ENCODE data around the gene CD320.

Gene CD320

GRCh38 chr19:8307965-8308866 is at the start of gene CD320 (continued):
- no peak for TF ChIP-seq ZNF133 (tag by site-specific recombination; IDR thresholded peaks at IDR 0.05)
- no peak for TF ChIP-seq BCL6B (tag by site-specific recombination; IDR thresholded peaks at IDR 0.05)
- TF ChIP-seq ZNF596 (tag by site-specific recombination; IDR thresholded peaks at IDR 0.05), result no peak
- no peak for TF ChIP-seq ZNF211 (tag by site-specific recombination; IDR thresholded peaks at IDR 0.05; ENCODE audit: low read depth)
- TF ChIP-seq ZNF341 (tag by site-specific recombination; IDR thresholded peaks at IDR 0.05; ENCODE audit: low read depth), result 0 out of 2 replicates have a peak, but pooled peaks have one; percentile 24
- no peak for TF ChIP-seq YY2 (tag by site-specific recombination; IDR thresholded peaks at IDR 0.05)
- TF ChIP-seq ZNF23 (tag by site-specific recombination; IDR thresholded peaks at IDR 0.05; ENCODE audit: borderline replicate concordance), result no peak
- no peak for TF ChIP-seq ZNF280C (tag by site-specific recombination; IDR thresholded peaks at IDR 0.05)
- 0 out of 2 replicates have a peak, but pooled peaks have one; percentile 47 for TF ChIP-seq PATZ1 (tag by site-specific recombination; IDR thresholded peaks at IDR 0.05)
- TF ChIP-seq ZNF530 (tag by site-specific recombination; IDR thresholded peaks at IDR 0.05; ENCODE audit: low read depth), result no peak
- no peak; the same call in 1 of the 2 replicates for TF ChIP-seq SCRT1 (tag by site-specific recombination; IDR thresholded peaks at IDR 0.05; ENCODE audit: borderline replicate concordance)
- TF ChIP-seq ZBTB17 (tag by site-specific recombination; IDR thresholded peaks at IDR 0.05), result 0 out of 2 replicates have a peak, but pooled peaks have one; percentile 48
- peak; percentile 81 for TF ChIP-seq KLF8 (tag by site-specific recombination; IDR thresholded peaks at IDR 0.05)
- TF ChIP-seq ZNF600 (tag by site-specific recombination; IDR thresholded peaks at IDR 0.05), result peak; percentile 96
- TF ChIP-seq ZNF610 (tag by site-specific recombination; IDR thresholded peaks at IDR 0.05; ENCODE audit: borderline replicate concordance), result peak; percentile 93
- TF ChIP-seq ZNF48 (tag by site-specific recombination; IDR thresholded peaks at IDR 0.05), result no peak
- TF ChIP-seq ZEB2 (tag by site-specific recombination; IDR thresholded peaks at IDR 0.05), result peak; percentile 79
- peak; percentile 28; the same call in 1 of the 2 replicates for TF ChIP-seq SCRT2 (tag by site-specific recombination; IDR thresholded peaks at IDR 0.05)
- TF ChIP-seq ZNF621 (tag by site-specific recombination; IDR thresholded peaks at IDR 0.05), result no peak
- TF ChIP-seq ZBTB21 (tag by site-specific recombination; IDR thresholded peaks at IDR 0.05), result 0 out of 2 replicates have a peak, but pooled peaks have one; percentile 19
- no peak for TF ChIP-seq ZNF138 (tag by site-specific recombination; IDR thresholded peaks at IDR 0.05; ENCODE audit: borderline replicate concordance)
- 0 out of 2 replicates have a peak, but pooled peaks have one; percentile 21 for TF ChIP-seq ZNF394 (tag by site-specific recombination; IDR thresholded peaks at IDR 0.05; ENCODE audit: borderline replicate concordance)
- no peak for TF ChIP-seq ZNF214 (tag by site-specific recombination; IDR thresholded peaks at IDR 0.05; ENCODE audit: borderline replicate concordance)
- no peak for TF ChIP-seq ZNF792 (tag by site-specific recombination; IDR thresholded peaks at IDR 0.05)
- peak; percentile 28; the same call in 1 of the 2 replicates for TF ChIP-seq IKZF3 (tag by site-specific recombination; IDR thresholded peaks at IDR 0.05)
- no peak for TF ChIP-seq INSM2 (tag by site-specific recombination; IDR thresholded peaks at IDR 0.05)
- no peak for TF ChIP-seq MZF1 (tag by site-specific recombination; IDR thresholded peaks at IDR 0.05; ENCODE audit: borderline replicate concordance)
- no peak for TF ChIP-seq ZNF19 (tag by site-specific recombination; IDR thresholded peaks at IDR 0.05; ENCODE audit: low read depth)
- peak; percentile 100 for TF ChIP-seq ZBTB26 (tag by site-specific recombination; optimal IDR thresholded peaks at IDR 0.05)
- no peak for TF ChIP-seq ZNF202 (tag by site-specific recombination; IDR thresholded peaks at IDR 0.05; ENCODE audit: borderline replicate concordance)
- TF ChIP-seq ZNF701 (tag by site-specific recombination; IDR thresholded peaks at IDR 0.05), result no peak
